NT2/D1 (cell line): ENCODE results near the gene ROBO3.

Experiments
- SUZ12 ChIP-seq: IDR thresholded peaks from 2 replicates; pipeline ENCODE4 v1.6.1; 2011; ENCODE audit not compliant: insufficient read length, insufficient read depth; ENCODE audit errors: extremely low read depth
- YY1 ChIP-seq: IDR thresholded peaks from 2 replicates; pipeline ENCODE4 v1.6.1; 2011; ENCODE audit not compliant: insufficient read length, insufficient read depth
- ZNF274 ChIP-seq: IDR thresholded peaks from 2 replicates; pipeline ENCODE4 v1.6.1; 2011; ENCODE audit warnings: mild to moderate bottlenecking, low read depth, low read length

GRCh38 chr11:124843616-124843910 lies 21.7 kb upstream of the ROBO3 start:
- TF ChIP-seq YY1, result no peak
- TF ChIP-seq ZNF274, result no peak
- TF ChIP-seq SUZ12, result no peak
